HG02759 (cell line): ENCODE measurements around the gene FXYD6.

Experiments
- ATAC-seq: cut with Tn5 transposase; IDR thresholded peaks from one replicate; pipeline ENCODE4 v1.9.1; 2021; ENCODE audit warnings: mild to moderate bottlenecking, moderate library complexity; ENCODE audit not compliant: unreplicated experiment

The FXYD6 gene

GRCh38 chr11:117831661-117832415, 44.6 kb downstream of the FXYD6 start:
- ATAC-seq, result no peak

GRCh38 chr11:117830674-117831351, 45.6 kb downstream of the FXYD6 start:
- no peak for ATAC-seq

GRCh38 chr11:117830072-117830471, 46.4 kb downstream of the FXYD6 start:
- ATAC-seq, result no peak

- ATAC-seq, result no peak
These were observed 47.1 kb downstream of the FXYD6 start for GRCh38 chr11:117829369-117829725.

- ATAC-seq, result peak; percentile 78
These were observed 47.7 kb downstream of the FXYD6 start for GRCh38 chr11:117828611-117829368.

GRCh38 chr11:117827521-117828511, 48.6 kb downstream of the FXYD6 start:
- no peak for ATAC-seq

- no peak for ATAC-seq
These were observed 49.6 kb downstream of the FXYD6 start for GRCh38 chr11:117826832-117827231.

GRCh38 chr11:117826190-117826570, 50.3 kb downstream of the FXYD6 start:
- no peak for ATAC-seq

- no peak for ATAC-seq
These were observed 50.8 kb downstream of the FXYD6 start for GRCh38 chr11:117825538-117826189.

- ATAC-seq, result no peak
These were observed 51.6 kb downstream of the FXYD6 start, which contains the start of gene FXYD2 for GRCh38 chr11:117824571-117825537. FXYD2 (minus strand) TSS chr11:117824744; CDS start chr11:117824678, 66 bp downstream.

GRCh38 chr11:117823946-117824420, 52.5 kb downstream of the FXYD6 start:
- no peak for ATAC-seq

- ATAC-seq, result no peak
These were observed 53.0 kb downstream of the FXYD6 start for GRCh38 chr11:117823294-117823945.

- ATAC-seq, result no peak
These were observed 54.1 kb downstream of the FXYD6 start for GRCh38 chr11:117822074-117823033.

GRCh38 chr11:117821431-117821830, 55.0 kb downstream of the FXYD6 start:
- ATAC-seq, result no peak

- ATAC-seq, result no peak
These were observed 55.9 kb downstream of the FXYD6 start for GRCh38 chr11:117820516-117820915.

GRCh38 chr11:117820071-117820470, 56.4 kb downstream of the FXYD6 start:
- no peak for ATAC-seq
